Adipose tissue (tissue), 3 donors: Measurements from ENCODE around the gene TRERF1. TPM values are rescaled to one million over a fixed set of nuclear protein-coding genes. Genes with fewer than 3 reads are reported as not detected.

Source experiments
- H3K27ac ChIP-seq: one replicate; pipeline ENCODE4 v1.5.1; 2013; ENCODE audit warnings: low read depth, low read length
- WGBS, 3 donors: extraction: QIAGEN DNeasy Blood & Tissue Kit; methylation state at CpG; one replicate each; pipeline ENCODE4 v1.1.7; 2013; 5-methylcytosine and 5-hydroxymethylcytosine counted together
- polyA plus RNA-seq, 3 donors: library from polyadenylated mRNA; stranded (reverse); fragments of 200-250 nt; gene quantifications; one replicate each; pipeline ENCODE4 v1.2.3, GENCODE V29; 2013
- donor health status: healthy with polysubstance abuse.
- donor health status: Bipolar disorder and iron deficiency.
- donor health status: healthy.

TRERF1 gene
- polyA plus RNA-seq, 3 donors, result 0.91 to 3.4 (median 1.3) TPM

DNA sequence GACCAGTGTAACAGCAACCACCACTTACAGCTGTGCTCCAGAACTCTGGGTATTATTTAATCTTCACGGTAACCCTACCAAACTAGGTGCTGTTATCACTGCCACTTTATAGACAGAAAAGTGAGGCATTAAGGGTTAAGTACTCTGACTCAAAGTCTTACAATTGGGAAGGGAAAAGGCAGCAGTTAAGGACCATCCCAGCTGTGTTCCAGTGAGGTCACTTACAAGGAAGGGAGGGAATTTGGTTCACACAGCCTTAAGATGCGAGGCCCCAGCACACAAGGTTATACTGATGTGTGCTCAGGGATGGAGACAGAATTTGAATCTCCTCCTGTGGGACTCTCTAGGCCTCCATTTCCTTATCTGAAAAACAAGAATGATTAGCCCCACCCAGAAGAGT is 46.7 kb downstream of the TRERF1 start:
- no peak overlapping the region for H3K27ac ChIP-seq
- WGBS, 3 donors, result 63 to 78% (median 67%) methylated on average over 2 of the region's 2 CpGs

DNA sequence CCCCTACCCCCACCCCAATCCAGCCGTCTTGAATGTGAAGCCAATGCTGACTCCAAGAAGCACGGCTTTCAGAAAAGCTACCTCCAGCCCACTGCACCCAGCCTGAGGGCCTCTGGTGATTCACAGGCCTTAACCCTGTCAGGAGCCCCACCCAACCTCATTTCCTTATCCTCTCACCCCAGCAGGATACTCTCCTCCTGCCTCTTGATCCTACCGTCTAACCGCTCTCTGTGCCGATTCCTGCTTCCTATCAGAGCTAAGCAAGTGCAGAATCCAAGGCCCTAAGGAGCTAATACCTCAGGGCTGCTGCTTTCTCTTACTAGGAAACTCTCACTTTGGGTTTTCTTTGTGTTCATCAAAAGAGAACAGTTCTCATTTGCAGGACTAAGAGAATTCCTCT is 47.2 kb downstream of the TRERF1 start:
- WGBS, 3 donors, result 36 to 79% (median 36%) methylated on average over 5 of the region's 5 CpGs
- H3K27ac ChIP-seq, result no peak overlapping the region

DNA sequence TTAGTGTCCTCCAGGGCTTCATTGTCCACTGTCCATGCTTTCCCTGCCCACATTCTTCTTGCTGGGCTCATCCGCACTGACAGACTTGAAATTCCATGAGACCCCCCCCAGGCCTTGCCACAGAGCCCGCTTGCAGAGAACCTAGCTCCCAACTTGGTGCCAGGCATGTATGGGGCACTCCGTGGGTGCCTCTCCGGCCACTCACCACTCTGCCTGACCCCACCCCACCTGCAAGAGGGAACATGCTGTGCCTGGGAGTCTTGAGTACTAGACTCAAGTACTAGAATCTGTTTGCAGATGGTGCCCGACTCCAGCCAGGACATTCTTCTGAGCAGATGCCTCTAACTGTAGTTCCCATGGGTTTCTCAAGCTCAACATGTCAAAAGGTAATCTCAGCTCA is 47.9 kb downstream of the TRERF1 start:
- no peak overlapping the region for H3K27ac ChIP-seq
- WGBS, 3 donors, result 89 to 92% (median 92%) methylated on average over 5 of the region's 5 CpGs

DNA sequence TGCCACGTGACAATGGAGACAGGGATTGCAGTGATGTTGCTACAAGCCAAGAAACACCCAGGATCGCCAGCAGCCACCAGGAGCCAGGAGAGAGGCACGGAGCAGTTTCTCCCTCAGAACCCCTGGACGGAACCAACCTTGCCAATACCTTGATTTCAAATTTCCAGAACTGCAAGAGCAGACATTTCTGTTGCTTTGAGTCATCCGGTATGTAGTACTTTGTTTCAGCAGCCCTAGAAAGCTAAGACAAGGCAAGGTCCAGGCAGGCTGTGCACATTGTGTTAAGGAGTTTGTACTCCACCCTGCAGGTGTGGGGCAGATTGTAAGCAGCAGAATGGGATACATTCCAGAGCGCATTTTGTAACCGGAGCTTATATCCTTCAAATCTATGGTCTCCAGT is 48.3 kb downstream of the TRERF1 start:
- 88 to 93% (median 92%) methylated on average over 7 of the region's 7 CpGs for WGBS, 3 donors
- H3K27ac ChIP-seq, result no peak overlapping the region

DNA sequence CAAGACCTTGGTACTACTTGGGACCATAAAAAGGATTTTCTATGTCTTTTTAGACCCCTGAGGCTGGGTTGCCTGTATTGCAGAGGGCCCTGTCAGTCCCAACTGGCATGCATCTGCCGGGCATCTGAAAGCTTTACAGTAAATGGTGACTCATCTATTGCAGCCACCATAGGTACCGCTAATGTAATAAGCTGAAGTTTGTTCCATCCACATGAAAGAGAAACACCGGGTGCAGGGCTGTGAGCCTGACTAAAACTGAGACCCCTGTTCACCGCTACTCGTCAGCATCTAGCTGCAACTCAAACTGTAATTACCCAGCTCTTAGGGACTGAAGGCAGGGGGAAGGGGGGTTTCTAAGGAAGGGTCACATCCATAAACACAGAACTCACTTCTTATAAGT is 49.5 kb downstream of the TRERF1 start:
- no peak overlapping the region for H3K27ac ChIP-seq

DNA sequence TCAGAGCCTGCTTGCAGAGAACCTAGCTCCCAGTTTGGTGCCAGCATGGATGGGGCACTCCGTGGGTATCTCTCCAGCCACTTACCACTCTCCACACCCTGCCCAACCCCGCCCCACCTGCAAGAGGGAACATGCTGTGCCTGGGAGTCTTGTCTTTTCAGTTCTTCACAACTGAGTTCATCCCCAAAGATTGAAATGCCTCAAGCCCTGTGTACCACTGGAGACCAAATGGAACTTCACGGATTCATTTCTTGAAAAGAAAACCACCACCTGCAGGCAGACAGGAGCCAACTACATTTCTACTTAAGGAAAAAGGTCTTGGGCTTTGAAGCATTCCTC is 50.1 kb downstream of the TRERF1 start:
- no peak overlapping the region for H3K27ac ChIP-seq
- WGBS, 3 donors, result 90 to 95% (median 93%) methylated on average over 3 of the region's 3 CpGs

More for the DNA sequence above, 49.5 kb downstream of the TRERF1 start:
- WGBS, 3 donors, result 66 to 92% (median 71%) methylated on average over 5 of the region's 5 CpGs

DNA sequence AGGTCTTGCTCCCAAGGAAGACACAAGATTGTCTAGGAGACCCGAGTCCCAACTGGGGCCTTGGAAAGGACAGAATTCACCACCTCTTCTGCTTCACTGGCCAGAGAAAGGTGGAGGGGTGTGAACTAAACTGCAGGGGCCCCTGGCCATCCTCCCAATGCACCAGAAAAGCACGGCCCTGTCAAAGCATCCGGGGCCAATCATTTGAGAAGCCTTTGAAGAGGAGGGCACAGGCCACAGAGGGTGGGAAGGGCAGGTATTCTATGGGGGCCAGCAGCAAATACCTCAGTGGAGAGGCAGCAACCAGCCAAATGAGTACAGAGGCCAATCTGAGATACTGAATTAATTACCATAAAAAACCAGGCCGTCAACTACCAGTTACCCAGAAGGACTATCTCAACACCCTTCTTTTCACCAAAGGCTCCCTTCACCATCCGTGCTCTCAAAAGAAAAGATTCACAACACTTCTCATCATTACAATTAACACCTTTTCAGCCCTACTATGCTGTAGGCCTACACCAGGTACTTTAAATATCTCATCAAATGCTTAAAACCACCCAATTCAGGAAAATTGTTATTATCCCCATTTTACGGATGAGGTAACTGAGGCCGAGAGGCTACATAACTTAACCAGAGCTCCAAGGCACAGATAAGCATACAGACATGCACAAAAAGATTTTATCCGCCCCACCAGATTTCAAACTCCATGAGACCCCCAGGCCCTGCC is 50.7 kb downstream of the TRERF1 start:
- H3K27ac ChIP-seq, result no peak overlapping the region
- 84 to 90% (median 86%) methylated on average over 8 of the region's 8 CpGs for WGBS, 3 donors

DNA sequence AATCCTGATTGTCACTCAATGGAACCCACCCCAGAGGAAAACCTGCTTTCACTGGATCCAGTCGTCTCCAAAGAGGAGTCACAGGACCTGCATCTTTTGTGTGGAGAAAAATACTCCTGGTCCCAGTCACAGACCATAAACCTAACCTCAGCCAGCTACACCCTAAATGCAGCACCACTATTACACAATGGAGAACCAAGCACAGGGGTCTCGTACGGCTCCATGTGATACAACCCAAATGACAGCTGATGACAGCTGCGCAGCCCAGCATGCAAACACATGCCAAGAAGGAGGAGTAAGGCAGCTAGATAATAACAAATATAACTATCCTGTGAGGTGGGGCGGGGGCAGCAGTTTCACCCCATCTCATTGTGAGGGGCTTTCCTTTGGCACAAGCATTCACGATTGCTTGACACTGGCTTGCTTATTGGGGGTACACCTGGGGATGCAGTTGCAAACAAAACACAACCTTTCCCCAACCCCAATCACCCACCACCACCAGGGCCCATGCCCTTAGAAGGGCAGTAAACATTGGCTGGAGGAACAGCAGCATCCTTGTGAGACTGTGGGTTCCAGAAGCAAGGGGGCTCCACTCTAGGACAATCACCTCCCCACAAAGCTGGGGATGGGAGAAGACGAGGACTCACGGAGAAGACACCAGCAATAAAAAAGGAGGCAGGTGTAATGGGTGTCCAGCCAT is 51.5 kb downstream of the TRERF1 start:
- no peak overlapping the region for H3K27ac ChIP-seq
- WGBS, 3 donors, result 89 to 91% (median 90%) methylated on average over 8 of the region's 8 CpGs

DNA sequence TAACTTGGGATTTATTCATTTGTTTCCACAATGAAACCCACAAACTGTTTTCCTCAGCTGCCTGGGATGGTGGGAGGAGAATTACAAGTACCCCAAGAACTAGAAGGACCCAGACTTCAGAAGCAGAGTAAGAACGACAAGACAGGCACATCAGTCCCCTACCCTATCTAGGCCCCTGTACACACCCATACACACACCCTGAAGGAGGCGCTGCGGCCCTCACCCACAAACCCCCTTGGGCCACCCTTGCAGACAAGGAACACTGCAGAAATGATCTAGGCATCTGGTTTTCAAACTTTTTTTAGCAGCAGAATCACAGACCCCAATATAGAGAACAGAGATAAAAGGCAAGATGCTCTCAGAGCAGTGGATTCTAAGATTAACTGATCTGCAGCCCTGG is 55.0 kb downstream of the TRERF1 start:
- 83 to 93% (median 89%) methylated on average over 3 of the region's 3 CpGs for WGBS, 3 donors
- H3K27ac ChIP-seq, result no peak overlapping the region

DNA sequence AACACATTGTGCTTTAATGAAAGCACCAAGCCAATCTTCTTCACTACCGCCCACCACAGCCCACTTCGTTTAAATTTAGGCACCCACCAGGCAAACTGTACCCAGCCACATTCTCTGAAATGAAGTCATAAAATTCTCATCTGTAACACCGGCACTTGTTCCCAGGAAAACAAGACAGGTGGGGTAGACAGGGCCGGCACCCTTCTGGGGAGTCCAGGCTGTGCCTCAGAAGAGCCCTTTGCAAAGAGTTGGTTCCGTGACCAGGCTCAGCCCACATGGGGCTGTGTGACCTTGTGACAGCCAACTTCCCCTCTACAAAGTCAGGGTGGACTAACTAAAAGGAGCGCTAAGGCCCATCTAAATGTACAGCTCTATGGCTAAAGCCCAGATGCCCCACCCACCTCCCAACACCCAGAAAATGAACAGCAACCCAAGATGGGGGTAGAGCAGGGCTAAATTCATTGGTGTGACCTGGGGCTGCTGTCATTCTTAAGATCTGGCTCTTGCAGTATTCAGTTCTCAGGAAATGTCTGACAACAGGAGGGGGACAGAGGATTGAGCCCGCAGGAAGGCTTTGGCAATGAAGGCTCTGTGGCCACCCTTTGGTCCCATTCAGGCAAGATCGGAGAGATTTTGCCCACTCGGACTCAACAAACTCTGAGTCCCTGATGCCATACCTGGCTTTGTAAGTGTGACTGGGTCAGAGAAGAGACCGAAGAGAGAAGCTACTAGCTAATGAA is 56.7 kb downstream of the TRERF1 start:
- WGBS, 3 donors, result 71 to 94% (median 84%) methylated on average over 10 of the region's 10 CpGs
- no peak overlapping the region for H3K27ac ChIP-seq

DNA sequence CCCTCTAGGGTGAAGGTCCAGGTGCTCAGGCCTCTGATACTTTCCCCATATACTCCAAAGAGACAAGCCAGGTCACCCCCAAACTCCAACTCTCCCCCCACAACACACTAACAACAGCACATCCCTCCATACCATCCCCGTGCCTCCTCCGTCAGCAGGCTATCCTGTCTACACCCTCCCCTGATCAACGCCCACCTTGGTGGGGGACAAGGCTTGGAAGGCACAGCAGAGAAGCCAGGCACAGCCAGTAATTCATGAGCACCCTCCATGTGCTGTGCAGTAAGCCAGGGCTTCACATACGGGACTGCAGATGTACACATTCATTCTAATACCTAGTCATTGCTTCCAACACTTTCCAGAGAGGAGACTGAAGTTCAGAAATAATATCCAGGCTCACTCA is 57.6 kb downstream of the TRERF1 start:
- 86 to 95% (median 94%) methylated on average over 4 of the region's 4 CpGs for WGBS, 3 donors
- H3K27ac ChIP-seq, result no peak overlapping the region

DNA sequence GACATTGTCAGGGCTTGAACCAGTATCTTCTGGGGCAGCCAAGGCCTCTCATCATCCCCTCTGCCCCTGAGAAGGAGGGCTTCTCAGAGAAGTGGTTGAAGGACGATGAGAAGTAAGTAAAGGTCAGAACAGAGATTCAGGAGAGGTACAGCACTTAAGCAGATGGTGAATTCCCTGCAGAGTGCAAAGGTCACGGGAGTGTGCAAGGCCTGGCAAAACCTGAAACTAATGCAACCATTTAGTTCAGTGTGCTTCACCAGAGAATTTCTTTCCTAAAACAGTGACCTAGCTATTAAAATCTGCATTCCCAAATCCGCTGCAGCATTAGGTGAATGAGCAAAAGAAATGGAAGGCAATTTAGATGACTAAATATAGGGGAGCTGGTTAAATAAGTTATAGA is 58.4 kb downstream of the TRERF1 start:
- no peak overlapping the region for H3K27ac ChIP-seq
- WGBS, 3 donors, result 49 to 85% (median 61%) methylated on average over 3 of the region's 3 CpGs

DNA sequence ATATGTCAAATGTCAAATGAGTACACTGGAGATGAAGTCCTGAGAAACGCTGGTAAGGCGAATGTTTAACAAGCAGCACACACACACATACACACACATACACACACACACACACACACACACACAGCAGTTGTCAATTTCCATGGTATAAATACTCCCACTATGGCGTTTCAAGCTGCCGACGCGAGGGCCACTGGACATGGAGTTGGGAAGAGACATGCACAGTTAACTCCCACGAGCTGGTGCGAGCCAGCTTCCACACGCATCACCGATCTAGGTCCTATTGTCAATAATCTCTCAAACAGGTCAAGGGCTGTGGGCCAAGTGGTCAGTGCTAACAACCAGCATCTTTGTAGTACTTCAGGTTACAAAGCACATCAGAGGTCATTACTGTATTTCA is 58.9 kb downstream of the TRERF1 start:
- H3K27ac ChIP-seq, result no peak overlapping the region
- 82 to 93% (median 89%) methylated on average over 10 of the region's 10 CpGs for WGBS, 3 donors

DNA sequence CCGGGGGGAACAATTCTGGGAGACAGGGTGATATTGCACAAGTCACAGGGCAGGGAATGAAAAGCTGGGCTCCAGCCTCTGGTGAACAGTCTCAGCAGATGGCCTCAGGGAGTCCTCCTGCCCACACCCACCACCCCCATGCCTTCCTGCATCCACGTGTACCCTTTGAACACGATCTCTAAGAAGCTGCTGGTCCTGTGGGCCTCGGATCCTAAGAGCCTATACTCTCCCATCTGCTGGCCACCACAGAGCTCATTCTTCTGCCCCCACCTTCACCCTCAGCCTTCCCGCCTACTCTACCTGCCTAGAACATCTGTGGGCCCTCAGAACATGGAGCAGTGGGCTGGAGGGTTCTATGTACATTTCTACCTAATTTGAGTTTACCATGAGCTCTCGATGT is 60.3 kb downstream of the TRERF1 start:
- no peak overlapping the region for H3K27ac ChIP-seq
- 93 to 97% (median 95%) methylated on average over 6 of the region's 6 CpGs for WGBS, 3 donors

DNA sequence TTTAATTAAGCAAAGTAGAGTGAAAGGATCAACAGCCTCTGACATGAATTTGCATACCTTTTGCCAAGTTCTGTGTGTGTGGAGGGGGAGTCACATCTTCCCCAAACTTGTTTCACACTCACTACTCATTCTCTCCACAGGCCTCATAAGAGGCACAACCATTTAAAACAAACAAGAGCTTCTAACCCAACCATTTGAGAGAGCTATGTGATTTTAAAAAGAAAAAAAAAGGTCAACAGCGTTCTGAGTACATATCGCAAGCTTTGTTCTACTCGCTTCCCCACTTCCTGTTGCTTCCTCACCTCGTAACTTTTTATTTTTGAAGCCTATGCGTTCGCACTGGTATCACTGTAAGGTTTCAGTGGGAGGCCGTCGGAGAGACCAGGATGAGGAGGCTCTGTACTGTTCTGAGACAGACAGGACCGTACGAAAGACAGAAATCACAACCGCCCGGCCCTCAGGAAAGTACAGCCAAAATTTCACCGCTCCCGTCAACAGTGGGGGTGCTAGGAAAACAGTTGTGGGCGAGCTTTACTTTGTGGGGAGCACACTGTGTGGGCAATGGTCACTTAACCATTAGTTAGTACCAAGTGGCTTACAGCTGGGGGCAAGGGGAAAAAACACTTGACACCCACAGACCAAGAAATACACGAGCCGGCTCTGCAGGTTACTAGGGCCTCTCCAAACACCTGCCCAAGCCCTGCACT is 61.3 kb downstream of the TRERF1 start:
- 75 to 87% (median 75%) methylated on average over 17 of the region's 17 CpGs for whole genome bisulfite sequencing, 3 donors
- H3K27ac ChIP-seq, result no peak overlapping the region

DNA sequence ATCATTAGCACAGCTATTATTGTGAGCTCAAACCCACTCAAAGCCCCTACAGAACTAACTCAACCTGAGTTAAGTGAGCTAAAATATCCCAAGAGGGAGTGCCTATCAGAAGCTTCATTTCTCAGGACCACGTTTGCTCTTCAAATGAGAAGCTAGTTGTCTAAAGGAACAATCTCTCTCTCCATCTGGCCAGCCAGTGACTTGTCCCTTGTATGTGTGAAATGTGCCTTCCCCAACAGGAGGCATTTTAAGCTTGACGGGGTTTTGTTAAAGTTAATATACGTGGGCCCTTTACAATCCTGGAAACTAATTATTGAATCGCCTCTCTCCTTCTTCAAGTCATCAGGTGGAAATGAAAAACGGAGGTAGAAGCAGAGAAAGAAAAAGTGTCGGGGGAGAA is 62.0 kb downstream of the TRERF1 start:
- H3K27ac ChIP-seq, result no peak overlapping the region
- 86 to 89% (median 88%) methylated on average over 6 of the region's 6 CpGs for WGBS, 3 donors

DNA sequence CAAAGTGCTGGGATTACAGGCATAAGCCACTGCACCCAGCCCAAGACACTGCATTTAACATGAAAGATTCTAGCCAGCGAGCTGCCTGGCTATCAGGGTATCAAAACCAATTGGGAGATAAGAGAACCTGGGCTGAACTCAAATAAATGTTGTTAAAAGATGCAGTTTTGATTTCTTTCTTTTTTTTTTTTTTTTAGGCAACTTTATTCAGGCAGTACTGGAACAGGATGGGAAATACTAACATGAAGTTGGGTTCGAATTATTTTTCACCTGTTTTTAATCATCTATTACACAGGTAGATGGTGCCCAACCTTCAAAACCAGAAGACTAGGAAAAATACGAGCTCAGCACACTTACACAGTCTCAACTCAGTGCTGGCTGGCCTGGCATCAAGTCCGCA is 63.7 kb downstream of the TRERF1 start:
- H3K27ac ChIP-seq, result no peak overlapping the region
- 91 to 93% (median 92%) methylated on average over 4 of the region's 4 CpGs for WGBS, 3 donors

DNA sequence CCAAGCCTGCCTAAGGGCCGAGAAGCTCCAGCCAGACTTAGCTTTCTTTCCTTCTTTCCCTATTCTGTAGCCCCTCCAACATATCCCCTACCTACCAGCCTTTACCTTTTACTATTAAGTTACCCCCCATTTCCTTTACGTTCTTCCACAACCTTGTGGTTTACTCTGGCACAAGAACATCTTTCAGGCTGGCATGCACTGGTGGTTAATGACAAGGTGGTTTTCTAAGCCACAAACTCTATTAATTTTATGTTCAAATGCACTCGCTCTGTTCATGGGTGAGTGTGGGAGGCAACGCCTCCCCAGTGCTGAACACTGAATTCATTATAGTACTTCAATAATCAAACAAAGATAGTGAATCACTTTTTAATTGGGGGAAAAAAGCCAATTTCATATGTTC is 64.4 kb downstream of the TRERF1 start:
- 55 to 85% (median 66%) methylated on average over 4 of the region's 4 CpGs for WGBS, 3 donors
- no peak overlapping the region for H3K27ac ChIP-seq

DNA sequence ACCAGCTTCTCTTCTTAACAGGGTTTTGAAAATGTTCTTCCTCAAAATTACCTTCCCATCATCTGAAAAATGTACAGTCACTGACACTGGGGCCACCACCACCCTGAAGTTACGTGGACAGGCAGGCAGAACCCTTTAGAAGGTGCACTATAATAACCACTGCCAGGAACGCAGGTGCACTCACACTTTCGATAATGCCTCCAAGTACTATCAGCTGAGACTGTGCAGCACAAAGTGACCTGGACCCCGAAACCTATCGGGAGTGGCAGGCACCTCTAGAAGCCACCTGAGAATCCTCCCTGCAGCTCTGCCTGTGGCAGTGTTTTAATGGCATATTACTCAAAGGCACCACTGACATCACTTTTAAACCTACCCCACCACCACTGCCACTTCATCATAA is 66.4 kb downstream of the TRERF1 start:
- H3K27ac ChIP-seq, result no peak overlapping the region
- WGBS, 3 donors, result 90 to 92% (median 92%) methylated on average over 5 of the region's 5 CpGs
